Endothelial cell of umbilical vein (primary cell): Measurements from ENCODE around the gene KIF3A.

ENCODE experiments used
- CTCF ChIP-seq, 2 donors: IDR thresholded peaks; 1 replicate in 1 of 2; 2 replicates in 1 of 2; pipeline ENCODE4 v1.5.1; 2011; ENCODE audit warnings: low read length in 2 of 2, mild to moderate bottlenecking in 2 of 2, moderate library complexity in 2 of 2, control low read depth in 1 of 2, inconsistent platforms in 1 of 2, low read depth in 1 of 2; ENCODE audit not compliant: insufficient read depth in 1 of 2; ENCODE audit errors: extremely low read depth in 1 of 2
- EZH2 ChIP-seq: IDR thresholded peaks from 2 replicates; pipeline ENCODE4 v1.6.1; 2012; ENCODE audit warnings: borderline replicate concordance, low read depth, mild to moderate bottlenecking, moderate library complexity, low read length, inconsistent platforms; ENCODE audit not compliant: severe bottlenecking
- POLR2A ChIP-seq: IDR thresholded peaks from 2 replicates; pipeline ENCODE4 v1.6.1; 2012; ENCODE audit warnings: low read depth, mild to moderate bottlenecking, control low read depth, low read length
- POLR2AphosphoS5 ChIP-seq: IDR thresholded peaks from 2 replicates; pipeline ENCODE4 v1.6.1; 2012; ENCODE audit warnings: low read depth, mild to moderate bottlenecking, control low read depth, low read length, moderate library complexity; ENCODE audit not compliant: insufficient read depth

GRCh38 chr5:132773601-132774355, 36.4 kb upstream of the KIF3A start:
- TF ChIP-seq POLR2AphosphoS5 (no peak), POLR2A (no peak), CTCF (IDR thresholded peaks at IDR 0.05; ENCODE audit: extremely low read depth in 1 of 2, insufficient read depth in 1 of 2, low read depth in 1 of 2, low read length in 2 of 2) (no peak), EZH2 (no peak)
